Esophagus squamous epithelium (tissue), 5 donors: ENCODE results near the gene NOP9. TPM values are rescaled to one million over a fixed set of nuclear protein-coding genes. Genes with fewer than 3 reads are reported as not detected.
"Not testable (repeated sequence)": the region's sequence is repeated elsewhere in the genome, so short reads cannot be mapped to it uniquely, and the experiment has no call there.

Source experiments
- DNase-seq: peaks from one replicate; lab custom pipeline; 2025; lab: John Stamatoyannopoulos, UW
- H3K27ac ChIP-seq, 4 donors: fragments of 200-600 bp; sonication (generic); one replicate each; pipeline ENCODE4 v1.5.1; 2016 to 2019; ENCODE audit warnings: mild to moderate bottlenecking in 1 of 4
- H3K27me3 ChIP-seq, 4 donors: fragments of 200-600 bp; sonication (generic); 1 replicate in 3 of 4; 2 replicates in 1 of 4; pipeline versions ENCODE4 v1.5.1 to v1.6.0; 2017 to 2021; ENCODE audit warnings: antibody characterized with exemption in 1 of 4
- H3K36me3 ChIP-seq, 3 donors: fragments of 200-600 bp; sonication (generic); one replicate each; pipeline ENCODE4 v1.5.1; 2016 to 2019
- H3K4me1 ChIP-seq, 3 donors: fragments of 200-600 bp; sonication (generic); one replicate each; pipeline ENCODE4 v1.5.1; 2017 to 2019
- H3K4me3 ChIP-seq, 4 donors: fragments of 200-600 bp; sonication (generic); 1 replicate in 3 of 4; 2 replicates in 1 of 4; pipeline ENCODE4 v1.5.1; 2016 to 2019; ENCODE audit warnings: mild to moderate bottlenecking in 2 of 4, moderate library complexity in 1 of 4
- H3K9me3 ChIP-seq, 3 donors: fragments of 200-600 bp; sonication (generic); one replicate each; pipeline ENCODE4 v1.5.1; 2016 to 2019
- CTCF ChIP-seq, 6 experiments: fragments of 450-650 bp in 4 of 6; fragments of 200-600 bp in 2 of 6; sonication (generic) in 2 of 6; IDR thresholded peaks; one replicate each; pipeline ENCODE4 v1.5.1; 2016 to 2019; ENCODE audit warnings: antibody characterized with exemption in 6 of 6, mild to moderate bottlenecking in 4 of 6, moderate library complexity in 4 of 6
- POLR2A ChIP-seq, 4 donors: fragments of 450-650 bp; IDR thresholded peaks; one replicate each; pipeline ENCODE4 v1.6.1; 2017; ENCODE audit warnings: antibody characterized with exemption in 4 of 4, mild to moderate bottlenecking in 4 of 4, moderate library complexity in 3 of 4
- WGBS, 2 donors: methylation state at CpG; one replicate each; pipeline ENCODE4 v1.1.5; 2018; 5-methylcytosine and 5-hydroxymethylcytosine counted together
- intact Hi-C: fragments of 100-400 bp; cut with DNase I; formaldehyde crosslinking; loops from one replicate; pipeline ENCODE4 v1.15.0; 2022
- total RNA-seq, 4 donors: library from RNA; depleted of rRNA; stranded (reverse); fragments of >200 nt; gene quantifications; one replicate each; pipeline ENCODE4 v1.1.0, GENCODE V29; 2016
- donor health status: DM: yes; HTN: yes; CAD: no.

The NOP9 gene
- total RNA-seq, 4 donors from 2014 or later = 18.0 to 29.8 (median 25.0) TPM

DNA sequence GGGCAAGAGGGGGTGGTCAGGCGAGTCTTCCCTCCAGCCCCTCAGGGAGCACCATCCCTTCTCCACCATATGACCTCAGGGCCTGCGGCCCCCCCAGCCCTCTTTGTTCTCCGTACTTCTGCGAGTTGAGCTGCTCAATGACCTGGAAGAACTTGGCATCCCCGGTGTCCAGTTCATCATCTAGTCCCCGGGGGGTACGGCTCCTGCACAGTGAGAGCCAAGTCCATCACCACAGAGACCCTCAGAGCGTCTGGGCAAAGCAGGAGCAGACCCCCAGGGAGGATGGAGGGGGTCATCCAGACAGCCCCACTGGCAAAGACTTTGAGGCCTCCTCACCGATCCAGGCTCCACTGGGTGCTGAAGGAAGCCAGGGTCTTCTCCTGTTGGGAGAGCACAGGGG is 26.3 kb downstream of the NOP9 start:
- 50 to 77% methylated on average over 3 to 5 of the region's 9 CpGs for WGBS, 2 donors
- no peak for TF ChIP-seq POLR2A (IDR thresholded peaks at IDR 0.05)
- no peak for TF ChIP-seq CTCF (IDR thresholded peaks at IDR 0.05)

DNA sequence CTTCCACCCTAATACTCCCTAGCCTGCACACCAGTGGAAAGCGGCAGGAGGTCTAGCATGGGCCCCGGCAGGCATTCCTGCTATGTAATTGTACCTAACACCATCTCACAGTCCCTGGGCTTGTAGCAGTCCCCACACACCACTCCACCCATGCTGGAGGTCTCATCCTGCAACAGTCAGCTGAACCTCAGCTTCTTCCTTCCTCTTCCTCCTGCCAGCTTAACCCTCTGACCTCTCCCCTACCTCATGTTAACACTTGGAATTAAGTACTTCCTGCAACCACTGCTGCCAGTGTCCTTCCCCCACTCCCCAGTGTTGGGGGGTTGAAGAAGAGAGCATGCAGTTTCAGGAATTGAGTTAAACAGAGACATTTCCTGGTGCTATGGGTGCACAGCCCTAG is 27.7 kb downstream of the NOP9 start:
- peaks cover 0 to 40% (median 6%) of the 10 kb centered on the region in 3 donors for H3K4me1 ChIP-seq
- H3K36me3 ChIP-seq = no peaks in the 10 kb centered on the region
- H3K27me3 ChIP-seq = peaks cover 0 to under 1% (median 0%) of the 10 kb centered on the region in 4 donors
- H3K4me3 ChIP-seq = no peak overlapping the region
- TF ChIP-seq CTCF (IDR thresholded peaks at IDR 0.05) (no peak), POLR2A (IDR thresholded peaks at IDR 0.05) (no peak)
- peak overlapping the region in 1 of 4 donors; percentile 36 for H3K27ac ChIP-seq
- DNase-seq = no peak
- WGBS, 2 donors = 63 to 79% methylated on average over 2 of the region's 2 CpGs
- H3K9me3 ChIP-seq = no peaks in the 10 kb centered on the region
- intact Hi-C loops = no loop called here

More for the DNA sequence above, 26.3 kb downstream of the NOP9 start:
- no peaks in the 10 kb centered on the region for H3K36me3 ChIP-seq
- no peaks in the 10 kb centered on the region for H3K27me3 ChIP-seq
- peaks cover 0 to 32% (median 0%) of the 10 kb centered on the region in 3 donors for H3K4me1 ChIP-seq
- H3K9me3 ChIP-seq = no peaks in the 10 kb centered on the region
- no peak for DNase-seq
- H3K4me3 ChIP-seq = no peak overlapping the region
- intact Hi-C loops = no loop called here
- no peak overlapping the region for H3K27ac ChIP-seq

GRCh38 chr14:24327914-24328313 is 28.3 kb downstream of the NOP9 start:
- H3K27me3 ChIP-seq, H3K4me3 ChIP-seq, DNase-seq, H3K9me3 ChIP-seq, H3K36me3 ChIP-seq, intact Hi-C loops, H3K27ac ChIP-seq: not testable (repeated sequence)
- WGBS, 2 donors = 1 to 7% methylated on average over 6 to 9 of the region's 9 CpGs
- H3K4me1 ChIP-seq = peaks cover 0 to 46% (median 12%) of the 10 kb centered on the region in 3 donors
- peak; percentile 35 to 78 (median 60) for TF ChIP-seq CTCF (IDR thresholded peaks at IDR 0.05)

GRCh38 chr14:24329073-24329663 is 29.5 kb downstream of the NOP9 start:
- Histone ChIP-seq H3K4me3 (no peak overlapping the region), H3K27ac (peak overlapping the region in 3 of 4 donors; percentile 18 to 32 (median 26)), H3K36me3 (no peaks in the 10 kb centered on the region), H3K4me1 (peaks cover 11 to 59% (median 25%) of the 10 kb centered on the region in 3 donors), H3K27me3 (peaks cover 0 to 19% (median 3%) of the 10 kb centered on the region in 4 donors), H3K9me3 (no peaks in the 10 kb centered on the region)
- intact Hi-C loops = no loop called here
- DNase-seq = no peak
- 70 to 80% methylated on average over 6 to 9 of the region's 12 CpGs for WGBS, 2 donors
- TF ChIP-seq POLR2A (IDR thresholded peaks at IDR 0.05) (no peak), CTCF (IDR thresholded peaks at IDR 0.05) (no peak)

DNA sequence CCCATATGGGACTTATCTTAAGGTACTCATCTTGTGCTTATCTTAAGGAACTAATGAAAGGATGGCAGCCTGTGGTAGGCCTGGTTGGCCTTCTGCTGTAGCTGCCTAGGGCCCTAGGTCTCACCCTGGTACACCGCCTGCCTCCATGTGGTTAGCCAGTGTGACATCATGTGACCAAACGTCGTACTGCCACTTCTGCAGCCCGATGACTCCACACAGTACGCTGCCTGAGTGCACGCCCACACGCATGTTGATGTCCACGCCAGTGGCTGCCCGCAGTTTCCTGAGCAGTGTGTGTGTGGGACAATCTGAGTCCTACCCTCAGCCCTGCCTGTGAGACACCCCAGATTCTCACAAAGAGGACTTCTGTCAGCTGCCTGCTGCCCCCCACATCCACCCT is 30.1 kb downstream of the NOP9 start:
- WGBS, 2 donors = 62% methylated on average over 5 of the region's 9 CpGs; no CpG with 5 or more reads in 1 of the 2 donors
- DNase-seq = no peak
- H3K9me3 ChIP-seq = no peaks in the 10 kb centered on the region
- peaks cover 17 to 64% (median 31%) of the 10 kb centered on the region in 3 donors for H3K4me1 ChIP-seq
- H3K27ac ChIP-seq = peak overlapping the region in 2 of 4 donors; percentile 18 to 32
- intact Hi-C loops = loop anchor here (5.0 kb wide), 1 partner anchor 103 kb away; no protein-coding TSS in a partner anchor
- H3K4me3 ChIP-seq = no peak overlapping the region
- H3K27me3 ChIP-seq = peaks cover 0 to 25% (median 5%) of the 10 kb centered on the region in 4 donors
- TF ChIP-seq CTCF (IDR thresholded peaks at IDR 0.05) (no peak), POLR2A (IDR thresholded peaks at IDR 0.05) (peak in 1 of 4 donors; percentile 18)
- H3K36me3 ChIP-seq = no peaks in the 10 kb centered on the region
